ENCODE data around the gene CHST1.
A peak's percentile ranks its signal among the peaks of the same experiment; 100 is the strongest.

CHST1 gene

GRCh38 chr11:45659031-45659817 lies 6.2 kb downstream of the CHST1 start:
- DNase-seq = no peak

- no peak for DNase-seq
Measured at GRCh38 chr11:45658292-45658991, 7.0 kb downstream of the CHST1 start.

GRCh38 chr11:45657496-45658260 lies 7.7 kb downstream of the CHST1 start:
- no peak for DNase-seq

- no peak for DNase-seq
Measured at GRCh38 chr11:45655831-45656230, 9.6 kb downstream of the CHST1 start.

- DNase-seq = peak; percentile 61
Measured at GRCh38 chr11:45655347-45655756, 10.1 kb downstream of the CHST1 start.

- DNase-seq = no peak
Measured at GRCh38 chr11:45655012-45655283, 10.5 kb downstream of the CHST1 start.

GRCh38 chr11:45654231-45655011 lies 11.0 kb downstream of the CHST1 start:
- DNase-seq = no peak

- no peak for DNase-seq
Measured at GRCh38 chr11:45653277-45653676, 12.1 kb downstream of the CHST1 start.

GRCh38 chr11:45652781-45653180 lies 12.6 kb downstream of the CHST1 start:
- DNase-seq = no peak

GRCh38 chr11:45651841-45652749 lies 13.3 kb downstream of the CHST1 start:
- DNase-seq = no peak

GRCh38 chr11:45651156-45651555 lies 14.3 kb downstream of the CHST1 start:
- DNase-seq = no peak

- DNase-seq = no peak
Measured at GRCh38 chr11:45650166-45651095, 15.0 kb downstream of the CHST1 start.

- DNase-seq = no peak
Measured at GRCh38 chr11:45649544-45650165, 15.8 kb downstream of the CHST1 start.

GRCh38 chr11:45648931-45649330 lies 16.5 kb downstream of the CHST1 start:
- DNase-seq = no peak

GRCh38 chr11:45647786-45648185 lies 17.6 kb downstream of the CHST1 start:
- no peak for DNase-seq

GRCh38 chr11:45647329-45647728 lies 18.1 kb downstream of the CHST1 start:
- no peak for DNase-seq

GRCh38 chr11:45646275-45646927 lies 19.0 kb downstream of the CHST1 start:
- DNase-seq = no peak

GRCh38 chr11:45644981-45645889 lies 20.2 kb downstream of the CHST1 start:
- DNase-seq = no peak
